ENCODE measurements around the gene FBXO24. TPM values are rescaled to one million over a fixed set of nuclear protein-coding genes. Genes with fewer than 3 reads are reported as not detected.

FBXO24 gene
- total and polyA plus RNA-seq, 9 of the 15 experiments (the other 6 are each of a cell fraction or from before 2014, with no cell fraction given) = 0.17 to 0.95 (median 0.50) TPM

- TF ChIP-seq, protein P1, sequence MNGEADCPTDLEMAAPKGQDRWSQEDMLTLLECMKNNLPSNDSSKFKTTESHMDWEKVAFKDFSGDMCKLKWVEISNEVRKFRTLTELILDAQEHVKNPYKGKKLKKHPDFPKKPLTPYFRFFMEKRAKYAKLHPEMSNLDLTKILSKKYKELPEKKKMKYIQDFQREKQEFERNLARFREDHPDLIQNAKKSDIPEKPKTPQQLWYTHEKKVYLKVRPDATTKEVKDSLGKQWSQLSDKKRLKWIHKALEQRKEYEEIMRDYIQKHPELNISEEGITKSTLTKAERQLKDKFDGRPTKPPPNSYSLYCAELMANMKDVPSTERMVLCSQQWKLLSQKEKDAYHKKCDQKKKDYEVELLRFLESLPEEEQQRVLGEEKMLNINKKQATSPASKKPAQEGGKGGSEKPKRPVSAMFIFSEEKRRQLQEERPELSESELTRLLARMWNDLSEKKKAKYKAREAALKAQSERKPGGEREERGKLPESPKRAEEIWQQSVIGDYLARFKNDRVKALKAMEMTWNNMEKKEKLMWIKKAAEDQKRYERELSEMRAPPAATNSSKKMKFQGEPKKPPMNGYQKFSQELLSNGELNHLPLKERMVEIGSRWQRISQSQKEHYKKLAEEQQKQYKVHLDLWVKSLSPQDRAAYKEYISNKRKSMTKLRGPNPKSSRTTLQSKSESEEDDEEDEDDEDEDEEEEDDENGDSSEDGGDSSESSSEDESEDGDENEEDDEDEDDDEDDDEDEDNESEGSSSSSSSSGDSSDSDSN (IDR thresholded peaks at IDR 0.05; ENCODE audit: borderline replicate concordance in 1 of 2, low read depth in 2 of 2, low read length in 2 of 2) = peak; percentile 47 to 89; a peak in 2 of 4 replicates
- TF ChIP-seq NFXL1 (CRISPR knock-in tag; IDR thresholded peaks at IDR 0.05) (no peak), PTTG1 (tag; IDR thresholded peaks at IDR 0.05; ENCODE audit: low read depth) (no peak), ZNF592 (IDR thresholded peaks at IDR 0.05) (peak; percentile 53; the same call in 1 of the 2 replicates), PYGO2 (tag; IDR thresholded peaks at IDR 0.05) (no peak), ZNF197 (CRISPR knock-in tag; IDR thresholded peaks at IDR 0.05; ENCODE audit: low read depth) (no peak), ARID4B (CRISPR knock-in tag; IDR thresholded peaks at IDR 0.05) (peak; percentile 73; the same call in 1 of the 2 replicates), MBD2 (IDR thresholded peaks at IDR 0.05; ENCODE audit: borderline replicate concordance, low read depth) (peak; percentile 94), CBX5 (IDR thresholded peaks at IDR 0.05; ENCODE audit: borderline replicate concordance, low read depth) (no peak), SPI1 (IDR thresholded peaks at IDR 0.05; ENCODE audit: borderline replicate concordance, low read depth, low read length) (no peak), STAG1 (CRISPR knock-in tag; IDR thresholded peaks at IDR 0.05; ENCODE audit: borderline replicate concordance) (no peak), ZNF707 (CRISPR knock-in tag; conservative IDR thresholded peaks at IDR 0.05) (no peak), ZSCAN32 (CRISPR knock-in tag; IDR thresholded peaks at IDR 0.05) (no peak), NCOR1 (IDR thresholded peaks at IDR 0.05) (no peak), ETS2 (tag; IDR thresholded peaks at IDR 0.05; ENCODE audit: borderline replicate concordance, poor library complexity, severe bottlenecking) (no peak), XRCC3 (IDR thresholded peaks at IDR 0.05) (no peak)
These were observed 47.3 kb upstream of the FBXO24 start, which contains the start of gene AGFG2 (continued) for GRCh38 chr7:100538654-100539435.
